Astrocyte of the hippocampus (primary cell): ENCODE data around the gene DAZAP1.

ENCODE experiments used
- DNase-seq: peaks from one replicate; pipeline ENCODE4 v3.0.0; 2011; ENCODE audit warnings: low read depth, low spot score

DAZAP1 gene

GRCh38 chr19:1393841-1394240 lies 13.5 kb upstream of the DAZAP1 start:
- no peak for DNase-seq

DNA sequence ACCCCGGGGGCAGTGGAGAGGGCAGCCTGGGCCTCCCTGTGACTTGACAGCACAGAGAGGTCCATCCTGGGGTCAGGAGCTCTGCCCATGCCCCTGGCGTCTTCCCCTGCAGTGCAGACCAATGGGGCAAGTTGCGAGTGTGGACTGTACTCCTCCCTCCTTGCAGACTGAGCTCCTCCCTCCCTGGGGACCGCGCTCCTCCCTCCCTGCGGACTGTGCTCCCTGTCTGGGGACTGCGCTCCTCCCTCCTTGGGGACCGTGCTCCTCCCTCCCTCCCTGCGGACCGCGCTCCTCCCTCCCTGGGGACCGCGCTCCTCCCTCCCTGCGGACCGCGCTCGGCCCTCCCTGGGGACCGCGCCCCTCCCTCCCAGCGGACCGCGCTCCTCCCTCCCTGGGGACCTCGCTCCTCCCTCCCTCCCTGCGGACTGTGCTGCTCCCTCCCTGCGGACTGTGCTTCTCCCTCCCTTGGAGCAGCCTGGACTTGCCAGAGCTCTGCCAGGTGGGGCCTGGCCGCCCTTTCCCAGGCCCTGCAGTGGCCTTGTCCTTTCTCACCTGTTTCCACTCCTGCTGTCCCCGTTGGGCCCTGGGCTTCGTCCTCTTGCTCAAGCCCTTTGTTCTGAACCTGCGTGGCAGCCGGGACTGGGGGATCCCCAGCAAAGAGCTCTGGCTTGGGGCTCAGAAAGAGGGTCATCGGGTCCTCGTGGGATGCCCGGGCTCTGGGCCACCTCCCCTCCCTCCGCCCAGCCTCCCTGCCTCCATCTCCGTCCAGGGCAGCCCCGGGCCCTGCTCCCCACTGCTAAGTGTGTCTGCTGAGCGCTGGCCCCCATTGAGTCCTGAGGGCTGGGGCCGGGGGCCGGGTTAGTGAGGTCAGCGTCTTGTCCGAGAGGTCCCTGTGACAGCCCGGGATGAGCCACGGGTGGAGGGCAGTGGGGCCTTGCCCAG lies 12.9 kb upstream of the DAZAP1 start:
- DNase-seq, result peak; percentile 48

DNA sequence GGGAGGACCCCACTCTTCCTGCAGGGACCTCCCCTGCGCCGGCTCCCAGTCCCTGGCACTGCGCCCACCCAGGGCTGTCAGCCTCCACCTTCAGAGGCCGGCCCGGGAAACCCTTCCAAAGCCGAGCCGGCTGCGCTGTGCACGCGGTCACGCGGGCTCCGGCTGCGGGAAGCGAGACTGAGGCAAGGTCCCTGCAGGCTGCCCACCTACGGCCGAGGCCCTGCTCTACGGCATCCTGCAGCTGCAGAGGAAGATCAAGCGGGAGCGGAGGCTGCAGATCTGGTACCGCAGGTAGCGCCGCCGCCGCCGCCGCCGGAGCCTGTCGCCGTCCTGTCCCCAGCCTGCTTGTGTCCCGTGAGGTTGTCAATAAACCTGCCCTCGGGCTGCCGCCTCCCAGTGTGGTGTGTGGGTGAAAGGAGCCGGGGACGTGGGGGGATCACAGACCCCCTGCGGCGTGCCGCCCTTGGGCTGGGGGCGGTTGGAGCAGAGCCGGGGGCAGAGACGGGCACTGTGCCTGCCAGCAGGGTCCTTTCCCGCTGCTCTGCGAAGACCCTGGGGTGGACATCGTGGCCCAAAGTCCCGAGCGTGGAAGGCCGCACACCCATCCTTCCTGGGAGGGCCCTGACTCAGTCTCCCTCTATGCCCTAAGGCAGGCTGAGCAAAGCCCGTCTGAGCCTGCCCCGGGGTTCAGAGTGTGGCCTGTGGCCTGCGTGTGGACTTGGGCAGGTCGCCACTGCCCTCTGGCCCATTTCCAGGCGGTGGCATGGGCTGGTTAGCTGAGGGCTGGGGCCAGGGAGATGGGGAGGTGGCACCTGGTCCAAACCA lies 12.0 kb upstream of the DAZAP1 start:
- no peak for DNase-seq

GRCh38 chr19:1396019-1396767 lies 11.2 kb upstream of the DAZAP1 start:
- no peak for DNase-seq

DNA sequence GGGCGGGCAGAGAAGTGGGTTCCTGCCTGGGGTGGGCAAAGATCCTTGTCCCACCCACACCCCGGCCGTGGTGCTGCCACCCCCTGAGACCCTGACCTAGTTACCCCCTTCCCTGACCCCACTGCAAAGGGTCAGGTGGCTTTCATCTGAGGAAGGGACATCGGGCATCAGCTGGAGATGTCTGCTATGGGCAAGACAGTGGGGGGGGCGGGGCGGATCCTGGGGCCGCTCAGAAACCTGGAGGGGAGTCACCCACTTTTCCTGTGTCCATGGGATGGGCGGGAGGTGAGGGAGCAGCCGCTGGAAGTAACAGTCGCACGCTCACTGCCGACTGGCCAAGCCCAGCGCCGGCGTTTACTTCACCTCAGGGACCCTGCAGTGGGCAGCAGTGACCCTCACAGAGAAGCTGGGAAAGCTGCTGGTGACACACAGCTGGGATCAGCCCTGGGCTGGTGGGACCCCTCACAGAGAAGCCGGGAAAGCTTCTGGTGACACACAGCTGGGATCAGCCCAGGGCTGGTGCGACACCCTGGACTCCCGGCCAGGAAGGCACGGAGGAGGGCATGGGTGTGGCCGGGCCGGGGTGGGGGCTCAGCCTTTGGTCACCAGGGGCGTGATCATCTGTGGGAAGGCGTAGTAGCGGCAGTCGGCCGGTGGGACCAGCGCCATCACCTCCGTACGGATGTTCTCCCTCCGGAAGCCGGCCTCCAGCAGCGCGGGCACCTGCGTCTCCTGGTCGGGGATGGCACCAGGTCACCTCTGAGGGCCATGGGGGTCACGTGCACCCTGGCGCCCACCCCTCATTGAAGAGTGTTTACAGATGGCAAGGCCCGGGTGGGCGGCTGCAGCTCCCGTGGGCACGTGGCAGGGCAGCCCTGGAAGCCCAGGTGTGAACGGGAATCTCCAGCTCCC lies 10.4 kb upstream of the DAZAP1 start:
- no peak for DNase-seq

- DNase-seq, result no peak
These were observed 9.5 kb upstream of the DAZAP1 start for GRCh38 chr19:1397838-1398237.

DNA sequence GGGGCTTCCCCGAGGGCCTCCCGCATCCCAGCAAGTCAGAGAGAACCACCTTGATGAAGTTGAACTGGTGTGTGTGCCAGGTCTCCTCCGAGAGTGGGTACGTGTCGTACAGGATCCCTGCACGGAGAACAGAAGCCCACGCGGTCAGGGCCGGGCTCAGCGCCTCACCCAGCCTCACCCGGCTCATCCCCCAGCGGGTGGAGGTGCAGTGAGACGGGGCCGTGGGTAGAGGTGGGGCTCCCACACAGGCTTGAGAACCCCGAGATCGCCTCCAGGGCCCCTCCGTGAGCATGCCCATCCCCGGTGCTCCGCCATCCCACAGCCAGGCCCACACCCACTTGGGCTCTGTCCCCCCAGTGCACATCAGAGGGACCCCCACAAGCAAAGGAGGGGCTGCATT lies 8.3 kb upstream of the DAZAP1 start:
- no peak for DNase-seq

DNA sequence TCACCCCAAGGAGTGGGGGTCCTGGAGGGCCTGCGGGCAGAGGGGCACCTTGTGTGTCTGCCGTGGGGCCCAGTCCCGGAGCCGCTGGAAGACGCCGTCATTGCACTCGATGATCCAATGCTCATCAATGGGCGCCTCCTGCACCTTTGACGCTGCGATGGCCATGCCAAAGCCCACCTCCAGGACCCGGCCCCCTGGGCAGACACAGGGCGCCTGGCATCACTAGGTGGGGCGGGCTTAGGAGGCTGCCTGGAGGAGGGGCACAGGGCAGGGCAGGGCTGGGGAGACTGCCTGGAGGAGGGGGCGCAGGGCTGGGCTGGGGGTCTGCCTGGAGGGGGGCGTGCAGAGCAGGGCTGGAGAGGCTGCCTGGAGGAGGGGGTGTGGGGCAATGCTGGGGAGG lies 7.6 kb upstream of the DAZAP1 start:
- DNase-seq, result no peak

DNA sequence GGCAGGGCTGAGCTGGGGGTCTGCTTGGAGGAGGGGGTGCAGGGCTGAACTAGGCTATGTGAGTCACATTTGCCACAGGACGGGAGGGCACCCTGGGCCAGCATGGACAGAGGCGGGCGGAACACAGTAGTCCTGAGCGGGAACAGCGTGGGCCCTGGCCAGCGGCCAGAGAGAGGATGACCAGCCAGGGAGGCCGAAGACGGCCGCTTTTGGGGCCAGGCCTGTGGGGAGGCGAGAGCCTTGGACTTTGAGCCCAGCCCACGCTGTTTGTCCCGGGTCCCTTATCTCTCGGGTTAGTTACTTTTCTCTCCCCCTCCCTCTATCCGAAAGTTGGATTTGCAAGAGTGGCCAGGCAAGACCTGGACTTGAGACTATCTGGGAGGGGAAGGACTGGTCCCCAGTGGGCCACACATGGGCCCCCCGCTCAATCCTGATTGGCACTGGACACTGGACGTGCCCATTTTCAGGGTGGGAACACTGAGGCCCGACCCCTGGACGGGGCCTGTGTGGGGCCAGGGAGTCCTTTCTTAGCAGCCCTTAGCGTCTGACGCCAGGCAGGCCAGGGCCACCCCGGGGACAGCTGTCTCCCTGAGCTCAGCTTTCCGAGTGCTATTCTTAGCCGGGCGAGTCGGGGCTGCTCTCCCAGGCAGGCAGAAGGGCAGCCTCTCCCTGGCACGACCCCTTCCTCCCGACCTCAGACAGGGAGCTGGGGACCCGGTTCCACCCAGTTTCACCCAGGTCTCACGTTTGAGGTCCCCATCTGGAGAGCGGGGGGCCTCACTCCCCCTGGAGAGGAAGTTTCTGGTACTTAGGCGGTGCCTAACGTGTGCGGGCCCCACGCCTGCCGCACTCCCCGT lies 6.9 kb upstream of the DAZAP1 start:
- DNase-seq, result no peak

DNA sequence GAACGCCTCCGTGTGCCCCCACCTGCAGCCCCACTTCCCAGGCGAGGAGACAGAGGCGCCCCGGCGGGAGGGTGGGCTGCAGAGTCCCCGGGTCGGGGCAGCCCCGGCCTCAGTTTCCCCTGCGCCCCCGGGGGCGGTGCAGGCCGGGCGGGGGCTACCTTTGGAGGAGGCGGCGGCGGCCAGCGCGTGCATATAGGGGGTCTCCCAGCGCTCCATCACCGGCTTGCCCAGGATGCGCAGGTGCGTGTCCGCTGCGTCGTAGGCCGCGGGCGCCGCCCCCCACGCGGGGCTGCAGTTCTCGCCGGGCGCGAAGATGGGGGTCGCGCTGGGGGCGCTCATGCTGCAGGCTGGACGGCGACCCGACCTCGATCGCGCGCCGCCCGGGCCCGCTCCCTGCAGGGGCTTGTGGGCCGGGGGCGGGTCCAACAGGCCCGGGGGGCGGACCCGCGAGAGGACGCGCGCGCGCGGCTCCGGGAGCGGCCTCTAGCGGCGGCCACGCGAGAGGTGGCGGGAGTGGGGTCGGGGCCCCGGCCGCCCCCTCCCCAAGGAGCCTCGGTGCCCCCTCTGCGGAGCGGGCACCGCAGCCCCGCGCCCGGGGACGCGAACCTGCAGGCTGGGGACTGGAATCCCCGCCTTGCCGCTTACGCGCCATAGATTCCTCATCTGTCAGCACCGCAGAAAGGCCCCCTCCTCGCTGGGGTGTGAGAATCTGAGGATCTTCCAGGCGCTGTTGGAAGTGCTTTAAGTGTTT lies 6.1 kb upstream of the DAZAP1 start, which contains the start of gene GAMT:
TSS of gene GAMT (minus strand) at position 405 of the 751 bp plus-strand sequence. CDS start at position 339, 66 bp downstream.
- DNase-seq, result peak; percentile 77

DNA sequence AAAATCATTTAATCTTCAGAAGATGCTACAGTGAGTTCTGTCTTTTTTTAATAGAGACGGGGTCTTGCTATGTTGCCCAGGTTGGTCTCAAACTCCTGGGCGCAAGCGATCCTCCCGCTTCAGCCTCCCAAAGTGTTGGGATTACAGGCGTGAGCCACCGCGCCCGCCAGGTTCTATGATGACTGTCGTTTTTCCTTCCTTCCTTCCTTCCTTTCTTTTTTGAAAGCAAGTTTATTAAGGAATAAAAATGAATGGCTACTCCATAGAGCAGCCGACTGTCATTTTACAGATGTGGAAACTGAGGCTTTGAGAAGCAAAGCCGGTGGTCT lies 5.5 kb upstream of the DAZAP1 start:
- DNase-seq, result no peak

DNA sequence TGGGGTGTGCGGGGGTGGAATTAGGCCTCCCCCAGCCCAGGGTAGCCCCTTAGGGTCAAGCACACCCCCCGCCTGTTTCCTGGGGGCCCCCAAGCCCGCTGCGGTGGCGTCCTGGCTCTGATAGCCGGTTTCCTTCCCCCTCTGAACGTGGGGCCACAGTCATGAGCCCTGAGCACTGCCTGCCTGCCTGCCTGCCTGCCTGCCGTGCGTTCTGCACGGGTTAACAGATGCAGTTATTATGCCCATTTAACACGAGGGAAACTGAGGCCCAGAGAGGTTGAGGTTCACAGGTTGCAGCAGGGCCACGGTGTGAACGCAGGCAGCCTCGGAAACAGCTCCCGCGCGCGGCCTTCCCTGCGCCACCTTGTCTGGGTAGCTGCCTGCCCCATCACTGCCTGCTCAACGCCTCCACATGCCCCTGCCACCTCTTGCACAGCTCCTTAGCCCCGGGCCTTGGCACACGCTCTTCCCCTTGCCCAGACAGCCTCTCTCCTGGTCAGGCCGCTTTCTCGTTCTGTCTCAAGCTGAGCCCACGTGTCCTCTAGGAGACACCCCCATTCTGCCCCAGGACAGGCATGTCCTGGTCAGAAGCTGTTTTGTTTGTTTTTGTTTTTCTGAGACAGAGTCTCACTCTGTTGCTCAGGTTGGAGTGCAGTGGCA lies 4.8 kb upstream of the DAZAP1 start:
- DNase-seq, result no peak

DNA sequence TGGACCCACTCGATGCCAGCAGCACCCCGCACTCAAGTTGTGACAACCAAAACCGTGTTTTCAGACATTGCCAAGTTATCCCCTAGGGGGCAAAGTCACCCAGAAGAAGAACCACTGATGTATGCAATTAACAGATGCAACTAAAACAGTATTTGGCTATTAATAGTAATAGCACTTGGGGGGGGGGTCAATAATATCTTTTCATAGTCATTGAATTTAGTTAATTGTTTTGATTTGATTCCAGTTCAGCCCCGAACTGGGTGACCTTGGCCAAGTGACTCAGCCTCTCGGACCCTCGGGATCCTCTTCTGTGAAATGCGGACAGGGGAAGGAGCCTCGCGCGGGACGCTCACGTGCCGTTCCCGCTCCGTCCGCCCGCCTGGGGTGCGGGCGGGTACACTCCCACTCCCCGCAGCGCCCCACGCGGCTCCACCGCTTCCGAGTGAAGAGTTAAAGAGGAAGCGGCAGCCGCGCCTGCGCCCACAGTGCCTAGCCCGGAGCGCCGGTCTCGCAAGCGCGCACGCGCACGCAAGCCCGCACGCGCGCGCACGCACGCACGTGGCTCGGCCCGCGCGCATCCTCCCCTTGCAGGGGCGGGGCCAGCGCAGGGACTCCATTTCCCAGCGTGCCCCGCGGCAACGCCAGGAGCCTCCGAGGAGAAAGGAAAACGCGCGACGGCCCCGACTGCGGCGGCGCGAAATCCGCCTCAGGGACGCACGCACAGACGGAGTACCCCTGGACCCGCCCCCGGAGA lies 435 bp upstream of the DAZAP1 start:
- peak; percentile 100 for DNase-seq

DNA sequence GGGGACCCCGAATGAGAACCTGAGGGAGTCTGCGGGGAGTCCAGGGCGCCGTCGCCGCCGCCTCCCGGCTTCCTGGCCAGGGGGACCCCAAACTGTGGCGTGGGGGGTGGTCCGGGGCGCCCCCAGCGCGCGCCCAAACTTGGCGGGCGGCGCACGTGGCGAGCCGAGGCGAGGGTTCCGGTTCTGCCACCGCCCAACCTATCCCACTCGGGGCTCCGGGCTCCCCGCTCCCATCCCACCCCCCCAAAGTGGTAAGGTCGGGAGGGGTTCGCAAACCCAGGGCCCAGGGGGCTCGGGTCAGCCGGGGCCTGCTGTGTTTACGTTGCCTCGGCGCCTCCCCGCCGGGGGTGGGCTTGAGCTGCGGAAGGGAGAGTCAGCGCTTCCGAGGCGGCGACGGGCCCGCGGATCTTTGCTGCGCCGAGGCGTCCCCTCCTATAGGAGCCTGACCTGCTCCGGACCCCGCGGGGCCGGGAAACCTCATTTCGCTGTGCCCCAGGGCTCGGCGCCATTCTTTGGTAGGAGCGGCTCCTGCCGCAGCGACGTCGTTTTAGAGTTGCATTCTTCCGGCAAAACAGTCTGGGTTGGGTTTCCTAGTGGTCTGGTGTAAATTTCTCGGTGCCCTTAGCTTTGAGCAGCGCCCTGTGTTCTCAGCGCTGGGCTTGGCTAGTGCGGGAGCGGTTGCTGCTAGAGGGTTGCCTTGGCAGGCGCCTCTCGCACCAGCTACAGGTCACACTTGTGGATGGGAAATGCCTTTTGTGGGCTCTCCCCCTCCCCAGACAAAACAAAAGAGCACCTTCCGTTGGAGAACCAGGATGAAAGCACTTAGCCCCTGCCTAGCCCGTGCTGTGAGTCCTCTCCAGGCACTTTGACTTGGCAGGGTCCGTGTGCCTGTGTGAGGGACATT lies 1.2 kb downstream of the DAZAP1 start:
- peak; percentile 82 for DNase-seq

GRCh38 chr19:1409204-1410005 lies 2.0 kb downstream of the DAZAP1 start:
- no peak for DNase-seq
